ENCODE data around the gene ABLIM3.

ABLIM3 gene

DNA sequence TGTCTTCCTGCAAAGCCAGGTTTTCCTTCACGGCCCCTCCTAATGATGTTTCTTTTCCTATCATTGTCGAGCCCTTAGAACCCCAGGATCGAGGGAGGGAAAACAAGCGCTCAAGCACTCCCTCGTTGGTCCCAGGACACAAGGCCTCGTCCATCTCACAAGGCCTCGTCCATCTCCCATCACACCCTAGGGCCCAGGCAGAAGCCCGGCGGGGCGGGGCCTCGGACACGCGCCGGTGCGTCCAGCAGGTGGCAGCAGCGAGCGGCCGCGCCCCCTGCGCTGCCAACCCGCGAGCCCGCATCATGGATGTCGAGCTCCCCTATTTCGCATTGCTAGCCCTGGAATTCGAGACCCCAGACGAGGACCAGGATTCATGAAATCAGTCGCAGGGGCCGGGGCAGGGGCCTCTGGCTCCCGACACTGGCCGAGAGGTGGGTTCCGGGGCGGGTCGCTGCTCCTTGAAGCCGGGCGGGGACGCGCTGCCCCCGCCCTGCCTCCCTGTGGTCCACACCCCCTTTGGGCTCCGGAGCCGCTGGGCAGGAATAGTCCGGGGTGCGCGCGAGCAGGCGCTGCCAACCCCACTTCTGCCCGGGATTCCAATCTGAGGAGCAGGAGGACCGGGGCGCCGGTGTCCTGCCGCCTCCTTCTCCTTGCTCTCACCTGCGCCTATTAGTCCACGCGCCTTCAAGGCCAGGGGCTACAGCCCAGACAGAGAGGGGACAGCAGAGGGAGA is at the start of gene ABLIM3:
TSS of gene ABLIM3 (plus strand) at position 270 of the 733 bp plus-strand sequence. CDS start 603 bp downstream, outside the sequence.
- DNase-seq, result peak; percentile 70

DNA sequence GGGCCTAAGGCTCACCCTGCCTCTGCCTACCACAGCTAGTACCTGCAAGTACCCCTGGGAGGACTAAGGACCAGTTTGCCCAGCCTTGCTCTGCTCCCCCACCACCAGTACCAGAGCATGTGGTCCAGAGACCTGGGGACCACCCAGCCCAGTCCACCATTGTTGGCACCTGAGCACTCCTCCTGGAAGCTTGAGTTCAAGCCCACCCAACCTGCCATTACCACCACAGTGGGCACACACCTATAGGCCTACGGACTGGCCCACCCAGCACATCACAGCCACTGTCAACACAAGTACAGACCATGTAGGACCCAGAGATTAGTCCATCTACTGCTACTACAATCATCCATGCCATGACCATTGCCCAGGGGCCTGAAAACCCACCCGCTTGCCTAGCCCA is 47.7 kb upstream of the ABLIM3 start:
- no peak for DNase-seq

DNA sequence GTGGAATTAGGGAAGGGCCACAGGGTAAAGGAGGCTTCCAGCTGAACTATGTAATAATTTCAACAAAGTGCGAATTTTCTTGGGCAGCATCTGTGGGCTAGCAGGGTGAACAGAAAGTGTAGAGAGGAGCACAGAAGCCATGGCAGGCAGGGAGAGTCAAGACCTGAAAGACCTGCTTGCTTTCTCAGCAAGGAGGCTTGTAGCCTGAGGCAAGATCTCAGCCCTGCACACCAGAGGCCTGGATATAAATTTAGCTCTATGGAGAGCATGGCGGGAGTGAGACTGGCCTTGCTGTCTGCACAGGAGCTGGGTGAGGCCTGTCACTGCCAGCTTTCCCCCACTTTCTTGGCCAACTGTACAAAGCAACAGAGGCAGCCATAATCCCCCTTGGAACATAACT is 46.3 kb upstream of the ABLIM3 start:
- no peak for DNase-seq

DNA sequence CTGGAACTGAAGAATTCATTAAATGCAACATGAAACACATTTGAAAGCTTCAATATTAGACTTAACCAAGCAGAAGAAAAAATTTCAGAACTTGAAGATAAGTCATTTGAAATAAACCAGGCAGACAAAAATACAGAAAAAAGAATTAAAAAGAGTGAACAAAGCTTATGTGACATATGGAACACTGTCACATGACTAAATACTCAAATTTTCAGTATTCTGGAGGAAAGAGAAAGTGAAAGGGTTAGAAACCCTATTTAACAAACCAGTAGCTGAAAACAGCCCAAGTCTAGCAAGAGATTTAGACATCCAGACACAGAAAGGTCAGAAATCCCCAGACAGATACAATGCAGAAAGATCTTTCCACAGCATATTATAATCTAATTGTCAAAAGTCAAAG is 41.4 kb upstream of the ABLIM3 start:
- DNase-seq, result no peak

DNA sequence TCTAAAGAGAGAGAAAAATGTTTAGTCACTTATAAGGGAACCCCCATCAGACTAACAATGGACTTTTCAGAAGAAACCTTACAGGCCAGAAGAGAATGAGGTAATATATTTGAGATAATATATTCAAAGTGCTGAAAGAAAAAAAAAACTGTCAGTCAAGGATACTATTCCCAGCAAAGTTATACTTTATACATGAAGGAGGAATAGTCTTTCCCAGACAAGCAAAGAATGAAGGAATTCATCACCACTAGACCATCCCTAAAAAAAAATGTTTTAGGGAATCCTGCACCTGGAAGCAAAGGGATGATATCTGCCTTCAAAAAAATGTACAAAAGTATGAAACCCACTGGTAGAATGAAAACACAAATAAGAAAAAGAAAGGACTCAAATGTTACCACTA is 41.0 kb upstream of the ABLIM3 start:
- DNase-seq, result no peak

DNA sequence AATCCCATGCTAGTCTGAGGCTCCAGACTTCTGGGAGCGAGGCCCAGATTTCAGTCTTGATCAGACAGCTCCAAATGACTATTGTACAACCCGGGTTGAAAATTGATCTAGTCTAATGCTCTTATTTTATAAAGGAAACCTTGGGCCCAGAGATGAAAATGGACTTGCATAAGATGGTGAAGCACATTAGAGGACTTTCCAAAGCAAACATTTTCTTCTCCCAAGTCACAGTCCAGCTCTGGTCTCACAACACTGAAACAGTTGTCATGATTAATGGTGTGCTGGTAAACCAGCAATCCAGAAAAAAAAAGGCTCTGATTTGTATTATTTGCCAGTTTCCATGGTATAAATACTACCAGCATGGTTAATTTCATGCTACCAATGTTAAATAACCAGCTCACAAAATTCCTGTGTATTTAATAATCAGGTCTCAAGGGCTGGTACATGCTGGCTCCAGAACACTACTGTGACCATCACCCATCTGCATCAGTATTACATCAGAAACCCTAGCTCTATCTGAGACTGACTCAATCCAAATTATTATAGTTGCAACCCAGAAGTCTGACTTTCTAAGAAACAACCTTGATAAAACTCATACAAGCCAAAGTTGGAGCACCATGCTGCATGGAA is 32.5 kb upstream of the ABLIM3 start:
- DNase-seq, result no peak

DNA sequence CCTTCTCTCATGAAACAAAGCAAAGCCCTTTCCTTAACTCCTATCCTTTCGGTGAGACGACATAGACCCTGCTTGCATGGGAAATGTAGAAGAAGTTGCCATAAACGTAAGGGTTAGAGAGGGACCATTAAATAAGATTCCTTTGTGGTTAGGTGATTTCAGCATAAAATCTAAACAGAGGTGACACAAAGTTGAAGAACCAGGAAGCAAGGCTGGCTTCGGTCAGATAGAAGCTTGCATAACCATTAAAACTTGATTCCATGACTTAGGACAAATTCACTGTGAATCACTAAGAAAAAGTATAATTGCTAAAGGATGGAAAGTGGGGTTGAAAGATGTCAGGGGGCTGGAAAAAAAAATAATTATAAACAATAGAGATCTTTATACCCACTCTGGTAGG is 30.9 kb upstream of the ABLIM3 start:
- DNase-seq, result no peak

DNA sequence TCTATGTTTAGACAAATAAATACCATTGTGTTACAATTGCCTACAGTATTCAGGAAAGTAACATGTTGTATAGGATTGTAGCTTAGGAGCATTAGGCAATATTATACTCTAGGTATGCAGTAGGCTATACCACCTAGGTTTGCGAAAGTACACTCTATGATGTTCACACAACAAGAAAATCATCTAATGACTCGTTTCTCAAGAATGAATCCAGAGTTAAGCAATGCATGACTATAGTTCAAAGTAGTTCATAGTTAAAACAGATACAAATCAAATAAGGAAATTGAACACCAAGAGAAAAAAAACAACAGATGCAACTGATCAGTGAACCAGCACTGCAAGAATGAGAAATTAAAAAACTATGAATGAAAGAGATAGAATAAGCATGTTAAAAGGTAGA is 27.6 kb upstream of the ABLIM3 start:
- DNase-seq, result no peak

DNA sequence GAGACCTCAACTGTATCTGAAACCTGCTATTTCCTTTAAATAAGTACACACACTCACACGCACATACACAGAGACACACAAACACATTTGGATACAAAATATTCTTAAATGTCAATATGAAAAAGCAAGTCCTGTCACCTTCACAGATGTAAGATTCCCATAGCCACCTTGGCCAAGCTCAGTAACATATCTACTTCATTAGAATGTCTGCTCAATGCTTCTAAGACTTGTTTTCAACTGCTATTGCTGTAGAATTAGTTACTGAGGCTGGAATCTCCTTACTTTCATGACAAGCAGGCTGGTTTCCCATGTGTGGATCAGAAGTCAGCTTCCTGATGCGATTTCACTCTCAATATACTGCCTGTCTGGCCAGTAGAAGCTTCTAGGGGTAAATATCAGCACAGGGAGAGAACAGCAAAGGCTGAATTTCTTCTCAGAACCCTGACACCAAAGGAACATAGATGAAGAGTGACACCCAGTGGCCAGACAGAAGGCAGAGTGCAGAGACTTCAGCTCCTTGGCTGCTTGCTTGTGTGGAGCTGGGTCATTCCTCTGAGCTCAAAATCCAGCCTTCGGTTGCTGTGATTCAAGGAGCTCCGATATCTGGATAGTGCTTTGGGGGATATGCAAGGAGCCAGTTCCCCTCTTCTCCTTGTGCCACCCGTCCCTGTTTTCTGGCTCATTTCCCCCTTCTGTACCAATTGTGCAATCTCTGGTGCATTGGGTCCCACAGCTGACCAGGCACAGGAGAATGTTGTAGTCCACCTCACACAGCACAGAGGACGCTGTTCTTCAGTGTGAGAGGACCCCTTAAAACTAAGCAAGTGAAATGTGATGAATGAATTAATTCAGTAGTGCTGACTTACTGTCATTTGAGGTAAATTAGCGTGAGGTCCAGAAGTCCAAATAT is 26.6 kb upstream of the ABLIM3 start:
- DNase-seq, result peak; percentile 21

DNA sequence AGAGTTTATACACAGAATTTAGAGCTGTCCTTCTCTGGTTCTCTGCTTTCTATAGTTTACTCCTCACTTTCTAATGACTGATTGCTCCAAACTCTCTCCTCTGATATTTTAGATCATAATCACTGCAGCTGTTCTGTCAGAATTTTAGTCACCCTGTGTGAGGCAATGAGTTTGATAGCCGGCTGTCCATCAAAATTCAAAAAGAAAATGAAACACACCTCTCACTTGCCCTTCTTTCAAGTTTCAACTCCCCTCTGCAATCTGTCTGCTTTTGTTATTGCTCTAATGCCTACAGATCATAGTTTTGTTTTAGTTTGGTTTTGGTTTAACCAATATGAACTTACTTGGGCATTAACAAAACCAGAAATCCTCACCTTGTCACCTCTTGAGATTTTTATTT is 23.3 kb upstream of the ABLIM3 start:
- DNase-seq, result no peak

DNA sequence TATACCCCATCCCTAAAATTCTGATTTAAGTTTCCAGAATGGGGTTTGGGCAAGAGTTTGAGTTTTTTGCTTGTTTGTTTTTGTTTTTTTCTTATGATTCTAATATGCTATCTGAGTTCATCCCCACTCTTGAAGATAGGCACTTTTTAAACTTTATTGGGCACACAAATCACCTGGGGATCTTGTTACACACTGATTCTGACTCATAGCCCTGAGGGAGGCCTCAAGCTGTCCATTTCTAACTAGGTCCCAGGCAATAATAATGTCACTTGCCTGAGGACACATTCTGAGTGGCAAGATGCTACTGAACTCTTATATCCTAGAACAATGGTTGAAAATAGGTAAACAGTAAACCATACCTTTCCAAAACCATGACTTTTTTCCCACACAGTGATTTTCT is 22.8 kb upstream of the ABLIM3 start:
- DNase-seq, result no peak

DNA sequence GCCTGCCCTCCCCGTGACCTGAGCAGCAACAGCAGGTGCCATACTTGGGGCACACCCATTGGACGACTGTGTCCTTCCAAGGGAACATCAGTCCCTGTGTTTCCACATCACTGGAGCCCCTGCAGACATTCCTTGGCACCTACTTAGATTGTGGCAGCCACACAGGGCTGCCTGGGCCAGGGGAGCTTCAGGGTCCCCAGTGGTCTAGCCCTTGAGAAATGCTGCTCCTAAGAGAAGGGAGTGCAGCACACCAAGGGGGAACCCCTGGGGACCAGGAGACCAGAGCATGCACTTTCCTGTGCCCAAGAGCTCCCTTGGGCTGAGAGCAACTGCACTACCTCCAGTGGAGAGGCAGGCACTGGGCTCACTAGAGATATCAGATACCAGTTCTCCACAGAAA is 20.1 kb upstream of the ABLIM3 start:
- no peak for DNase-seq

DNA sequence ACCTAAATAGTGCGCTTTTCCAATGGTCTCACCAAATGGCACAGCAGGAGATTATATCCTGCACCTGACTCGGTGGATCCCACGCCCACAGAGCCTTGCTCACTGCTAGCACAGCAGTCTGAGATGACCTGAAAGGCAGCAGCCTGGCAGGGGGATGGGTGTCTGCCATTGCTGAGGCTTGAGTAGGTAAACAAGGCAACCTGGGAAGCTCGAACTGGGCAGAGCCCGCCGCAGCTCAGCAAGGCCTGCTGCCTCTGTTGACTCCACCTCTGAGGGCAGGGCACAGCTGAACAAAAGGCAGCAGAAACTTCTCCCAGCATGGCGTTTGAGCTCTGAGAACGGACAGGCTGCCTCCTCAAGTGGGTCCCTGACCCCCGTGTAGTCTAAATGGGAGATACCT is 18.1 kb upstream of the ABLIM3 start:
- no peak for DNase-seq

DNA sequence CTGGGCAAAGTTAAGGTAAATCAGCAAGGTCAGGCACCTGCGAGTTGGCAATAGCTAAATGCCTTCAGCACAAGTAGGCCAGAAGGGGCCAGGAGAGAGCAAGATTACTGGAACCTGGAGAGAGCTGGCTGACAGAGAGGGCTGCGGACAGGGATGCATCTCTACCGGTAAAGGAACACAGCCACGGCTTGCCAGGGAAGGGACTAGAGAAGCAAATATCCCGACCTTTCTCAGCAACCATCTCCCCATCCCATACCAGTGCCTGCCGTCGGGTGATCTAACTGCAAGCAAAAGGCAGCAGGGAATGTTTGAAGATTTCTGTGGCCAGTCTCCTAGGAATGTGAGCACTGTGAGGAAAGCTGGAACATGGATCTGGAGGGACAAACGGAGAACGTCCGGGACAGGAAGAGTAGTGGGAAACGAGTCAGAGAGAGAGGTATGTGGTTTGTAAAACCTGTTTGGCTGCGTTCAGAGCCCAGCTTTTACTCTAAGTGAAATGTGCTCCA is 15.9 kb upstream of the ABLIM3 start:
- no peak for DNase-seq

DNA sequence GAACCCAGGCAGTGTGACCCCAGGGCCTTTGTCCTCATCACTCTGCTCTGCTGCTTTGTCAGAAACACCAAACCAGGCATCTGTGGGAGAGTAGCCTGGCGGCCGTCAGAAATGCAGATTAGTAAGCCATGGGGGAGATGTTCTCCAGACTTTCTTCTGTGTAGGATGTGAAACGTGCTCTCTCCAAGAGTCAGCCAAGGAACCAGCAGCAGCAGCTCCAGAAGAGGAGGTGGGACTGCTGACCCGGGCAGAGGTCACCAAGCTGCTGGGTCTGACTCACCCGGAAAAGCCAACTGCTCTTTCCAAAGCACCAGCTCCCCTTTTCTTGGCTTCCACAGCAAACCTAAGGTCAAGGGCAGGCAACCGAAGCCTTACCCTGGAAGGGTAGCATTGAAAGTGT is 14.4 kb upstream of the ABLIM3 start:
- no peak for DNase-seq

DNA sequence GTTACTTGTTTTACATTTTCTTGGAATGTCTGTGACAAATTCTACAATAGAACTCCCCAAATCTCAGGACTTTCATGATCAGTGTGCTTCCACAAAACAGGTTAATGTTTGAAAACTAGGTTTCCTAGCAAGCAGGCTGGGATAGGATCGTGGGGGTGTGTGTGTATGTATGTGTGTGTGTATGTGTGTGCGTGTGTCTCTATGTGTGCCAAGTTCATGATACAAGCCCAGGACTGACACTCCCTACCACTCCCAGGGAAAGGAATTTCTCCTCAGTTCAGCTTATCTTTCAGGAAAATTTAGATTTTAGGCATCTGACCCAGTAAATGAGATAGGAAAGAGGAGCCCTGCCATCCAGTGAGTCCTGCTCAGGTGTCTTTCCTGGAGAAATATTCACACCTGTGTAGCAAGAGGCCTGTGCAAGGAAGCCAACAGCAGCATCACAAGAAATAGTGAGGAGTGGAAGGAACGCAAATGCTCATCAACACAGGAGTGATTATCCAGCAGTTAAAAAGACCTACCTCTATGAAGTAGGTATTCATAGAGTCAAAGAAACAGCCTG is 13.8 kb upstream of the ABLIM3 start:
- no peak for DNase-seq

DNA sequence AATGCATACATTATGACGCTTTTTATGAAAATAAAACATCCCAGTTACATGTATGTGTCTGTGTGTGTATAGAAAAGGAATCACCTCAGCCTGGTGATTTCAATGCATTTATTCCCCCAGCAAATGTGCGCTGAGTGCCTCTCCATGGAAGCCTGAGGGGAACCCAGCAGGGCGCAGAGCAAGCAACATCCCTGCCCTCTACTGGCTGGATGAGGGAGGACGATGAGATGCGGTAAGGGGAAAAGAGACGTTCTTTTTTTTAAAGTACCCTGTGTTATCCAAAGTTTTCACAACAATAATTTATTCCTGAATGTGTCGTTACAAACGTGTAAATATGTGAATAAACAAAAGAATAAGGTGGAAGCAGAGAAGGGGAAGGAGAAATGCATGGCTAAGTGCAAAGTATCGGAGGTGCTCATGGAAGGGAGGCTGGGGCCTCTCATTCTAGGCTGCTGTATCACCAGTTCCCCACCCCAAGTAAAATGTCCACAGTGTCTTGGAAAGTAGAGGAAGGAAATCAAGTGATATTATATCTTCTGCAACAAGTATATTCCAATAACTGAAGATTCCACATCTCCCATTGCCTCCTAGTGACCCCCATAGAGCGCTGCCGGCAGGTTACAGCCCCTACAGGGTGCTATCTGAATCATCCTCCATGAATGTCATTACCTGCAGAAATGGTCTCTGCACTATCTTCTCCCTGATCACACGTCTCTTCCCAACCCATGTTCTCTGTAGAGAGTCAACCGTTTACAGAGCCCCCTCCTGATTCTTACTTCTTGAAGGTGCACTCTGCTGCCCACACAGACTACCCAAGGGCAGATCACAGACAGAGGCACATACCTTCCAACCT is 13.0 kb upstream of the ABLIM3 start:
- DNase-seq, result no peak

DNA sequence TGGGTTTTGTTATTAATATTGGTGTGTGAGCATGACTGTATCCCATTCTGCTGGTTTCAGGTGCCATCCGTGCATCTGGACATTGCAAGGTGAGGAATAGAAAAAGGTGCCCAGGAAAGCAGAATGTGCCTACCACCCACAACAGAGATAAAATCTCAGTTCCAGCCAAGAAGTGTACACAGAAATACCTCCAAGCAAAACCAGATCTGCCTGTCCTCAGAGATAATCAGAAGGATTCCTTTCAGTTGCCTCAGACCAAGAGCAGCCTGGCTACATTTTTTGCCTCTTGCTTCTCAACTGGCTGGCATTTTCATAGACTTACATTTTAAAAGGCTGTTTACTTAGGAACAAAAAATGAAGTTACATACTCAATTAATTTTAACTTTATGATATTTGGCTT is 12.1 kb upstream of the ABLIM3 start:
- no peak for DNase-seq

DNA sequence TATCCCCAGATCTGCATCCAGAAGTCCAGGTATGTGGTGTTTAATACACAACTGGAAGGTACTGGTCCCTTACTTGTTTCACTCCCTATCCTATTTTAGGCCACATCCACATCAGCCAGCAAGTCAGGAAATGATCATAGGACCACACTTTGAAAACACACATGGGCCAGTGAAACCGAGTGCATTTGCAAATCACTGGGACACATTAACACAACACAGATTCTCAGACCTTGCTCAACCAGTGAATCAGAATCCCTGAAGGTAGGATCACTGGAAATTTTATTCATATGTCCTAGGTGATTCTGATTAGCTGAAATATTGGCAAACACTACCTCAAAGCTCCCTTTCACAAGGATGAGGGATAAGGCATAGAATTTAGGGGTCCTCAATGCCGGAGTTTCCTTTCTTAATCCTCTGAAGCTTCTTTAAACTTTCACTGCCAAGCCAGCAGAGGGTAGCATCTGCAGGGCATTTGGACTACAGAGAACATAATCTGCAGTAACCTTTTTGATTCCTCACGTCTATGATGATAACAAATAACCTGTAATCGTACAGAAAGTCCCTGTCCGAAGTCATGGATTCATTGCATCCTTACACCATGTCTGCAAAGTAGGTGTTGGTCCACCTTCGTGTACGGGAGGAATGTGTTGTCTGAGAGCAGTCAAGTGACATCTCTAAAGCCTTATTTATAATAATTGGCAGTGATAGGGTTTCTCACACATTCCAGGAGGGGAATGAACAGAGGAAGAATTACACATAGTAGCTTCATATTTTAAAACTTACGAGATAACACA is 11.0 kb upstream of the ABLIM3 start:
- DNase-seq, result no peak

DNA sequence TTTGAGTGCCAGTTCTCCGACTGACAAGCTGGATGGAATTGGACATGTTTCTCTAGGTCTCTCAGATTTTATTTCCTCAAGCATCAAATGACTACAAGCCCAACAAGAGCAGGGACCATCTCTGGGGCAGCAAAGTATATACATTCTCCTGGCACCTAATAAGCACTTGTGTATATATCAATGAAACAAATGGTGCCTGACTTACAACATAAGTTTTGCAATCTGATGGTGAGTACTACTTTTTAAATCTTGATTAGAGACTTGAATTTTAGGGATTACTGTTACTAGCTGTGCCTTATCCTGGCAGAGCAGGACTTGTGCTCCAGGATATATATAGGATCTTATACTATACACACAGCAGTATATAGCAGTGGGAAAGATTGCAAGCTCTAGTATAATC is 8.8 kb upstream of the ABLIM3 start:
- no peak for DNase-seq
